ENCODE results near the gene LPO. TPM values are rescaled to one million over a fixed set of nuclear protein-coding genes. Genes with fewer than 3 reads are reported as not detected.

LPO gene
- total RNA-seq, 1 donor from 2014 or later: 0.44 TPM

DNA sequence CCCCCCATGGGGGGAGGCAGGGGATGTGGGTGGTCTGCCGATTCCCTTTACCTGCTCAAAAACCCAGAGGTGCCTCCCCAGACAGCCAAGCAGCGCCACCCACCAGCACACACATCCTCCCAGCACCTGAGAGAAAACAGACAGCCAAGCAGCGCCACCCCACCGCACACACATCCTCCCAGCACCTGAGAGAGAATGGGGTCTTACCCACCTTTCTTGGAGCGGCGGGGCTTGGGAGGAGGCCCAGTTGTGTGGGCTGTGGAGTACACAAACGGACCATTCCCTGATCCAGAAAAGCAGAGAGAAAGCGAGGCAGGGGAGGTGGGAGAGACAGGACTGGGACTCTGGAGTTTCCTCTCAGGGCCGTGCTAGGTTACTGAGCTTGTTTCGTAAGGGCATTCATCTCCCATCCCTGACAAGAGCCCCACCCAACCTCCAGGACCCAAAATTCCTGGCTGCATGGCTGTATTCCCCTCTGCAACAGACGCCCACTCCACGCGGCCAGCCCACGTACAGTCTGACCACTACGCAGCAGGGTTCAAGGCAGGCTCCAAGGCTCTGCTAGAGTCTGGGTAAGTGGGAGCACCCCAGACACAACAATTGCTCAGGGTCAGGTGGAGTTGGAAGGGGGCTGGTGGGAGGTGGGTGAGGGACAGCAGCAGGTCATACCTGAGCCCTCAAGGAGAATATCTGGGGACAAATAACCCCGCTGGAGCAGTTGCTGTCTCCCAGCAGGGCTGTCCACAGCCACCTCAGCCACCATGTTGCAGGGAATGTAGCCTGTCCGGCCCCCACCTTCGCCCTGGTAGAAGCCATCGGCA is 68.0 kb downstream of the LPO start:
- ATAC-seq: no peak

DNA sequence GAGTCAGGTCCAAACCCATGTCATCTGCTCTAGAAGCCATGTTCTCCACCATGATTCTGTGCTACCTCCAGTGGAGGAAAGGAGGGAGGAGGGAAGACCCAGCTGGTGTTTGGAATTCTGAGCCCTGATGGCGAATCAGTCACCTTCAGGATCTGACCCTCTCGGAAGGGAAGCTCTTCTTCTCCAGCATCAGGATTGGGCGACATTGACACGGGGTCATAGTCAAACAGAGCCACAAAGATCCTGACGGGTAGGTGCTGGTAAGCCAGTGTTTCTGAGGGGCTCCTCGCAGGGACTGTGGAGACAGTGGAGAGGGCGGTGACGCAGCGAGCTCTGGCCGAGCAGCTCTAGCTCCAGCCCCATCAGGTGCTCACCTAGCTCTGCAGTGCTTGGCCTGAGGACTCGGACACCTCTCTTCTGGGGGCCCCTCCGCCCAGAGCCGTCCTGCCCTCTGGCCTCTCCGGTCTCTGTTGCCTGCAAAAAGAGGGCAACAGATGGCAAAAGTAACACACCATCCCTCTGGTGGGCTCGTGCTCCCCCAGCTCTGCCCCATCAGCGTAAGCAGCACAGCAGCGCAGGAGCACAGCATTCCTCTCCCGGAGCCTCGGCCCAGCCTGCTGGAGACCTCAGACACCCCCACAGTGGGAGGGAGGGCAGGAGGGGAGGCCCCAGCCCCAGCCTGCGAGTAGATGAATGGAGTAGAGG is 69.2 kb downstream of the LPO start:
- no peak for ATAC-seq

GRCh38 chr17:58308173-58308984 is 70.0 kb downstream of the LPO start:
- no peak for ATAC-seq

GRCh38 chr17:58308985-58309917 is 70.9 kb downstream of the LPO start:
- no peak for ATAC-seq

DNA sequence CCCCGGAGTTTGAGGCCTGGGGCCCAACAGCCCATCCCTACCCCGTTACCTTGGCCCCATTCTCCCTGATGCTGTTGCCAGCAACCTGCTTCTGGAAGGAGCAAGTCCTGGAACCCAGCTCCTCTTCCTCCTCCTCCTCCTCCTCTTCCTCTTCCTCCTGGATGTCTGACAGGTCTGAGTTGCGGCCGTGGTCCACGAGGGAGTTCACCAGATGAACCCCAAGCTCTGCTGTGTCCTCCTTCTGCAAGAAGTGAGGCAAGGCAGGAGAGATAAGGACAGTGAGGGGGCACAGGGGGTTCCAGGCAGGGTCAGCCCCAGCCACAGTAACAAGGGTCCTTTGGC is 71.5 kb downstream of the LPO start:
- ATAC-seq: no peak

- ATAC-seq: no peak
These were observed 72.4 kb downstream of the LPO start for GRCh38 chr17:58310511-58311428.

DNA sequence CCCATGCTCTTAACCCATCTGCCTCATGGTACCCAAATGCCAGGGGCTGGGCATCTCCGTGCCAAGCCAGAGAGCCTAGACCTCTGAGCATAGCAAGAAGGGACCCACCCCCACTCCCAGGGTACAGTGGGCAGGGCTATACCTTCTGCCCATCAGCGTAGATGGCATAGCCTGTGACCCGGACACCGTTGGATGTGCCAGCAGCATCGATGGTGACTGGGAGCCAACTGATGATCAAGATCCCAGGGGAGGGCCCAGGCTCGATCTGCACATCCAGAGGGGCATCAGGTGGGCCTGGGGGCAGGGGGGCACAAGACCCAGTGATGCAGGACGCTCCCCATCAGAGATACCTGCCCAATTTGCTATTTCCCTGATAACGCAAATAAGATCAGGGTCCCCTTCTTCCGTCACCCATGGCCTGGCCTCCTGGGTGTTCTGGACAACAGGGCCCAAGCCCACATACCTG is 73.1 kb downstream of the LPO start:
- no peak for ATAC-seq

DNA sequence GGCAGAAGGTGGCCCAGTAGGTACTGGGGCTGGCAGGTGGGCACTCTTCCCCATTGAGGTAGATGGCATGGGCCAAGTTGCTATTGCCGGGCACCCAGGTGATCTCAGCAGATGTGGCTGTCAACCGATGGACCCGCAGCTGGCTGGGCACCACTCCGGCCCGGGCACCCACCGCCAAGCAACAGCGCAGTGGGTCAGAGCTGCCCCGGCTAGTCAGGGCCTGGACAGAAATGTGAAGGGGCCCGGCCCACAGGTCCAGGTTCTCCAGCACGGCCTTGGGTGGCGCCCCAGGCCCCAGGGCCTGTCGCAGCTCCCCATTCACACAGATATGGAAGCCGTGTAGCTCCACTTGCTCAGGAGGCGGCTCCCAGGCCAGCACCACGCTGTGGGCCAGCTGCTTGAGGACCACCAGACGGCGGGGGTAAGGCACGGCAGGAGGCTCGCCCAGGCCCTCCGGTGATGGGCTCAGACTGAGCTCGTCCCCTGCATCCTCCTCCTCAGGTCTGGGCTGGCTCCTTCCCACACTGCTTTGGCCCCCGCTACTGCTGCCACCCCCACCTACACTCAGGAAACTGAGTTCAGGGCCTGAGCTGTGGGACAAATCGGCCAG is 73.7 kb downstream of the LPO start:
- ATAC-seq: peak; percentile 5

GRCh38 chr17:58312829-58313228 is 74.4 kb downstream of the LPO start:
- ATAC-seq: no peak

- ATAC-seq: no peak
These were observed 75.7 kb downstream of the LPO start for GRCh38 chr17:58313815-58314705.

DNA sequence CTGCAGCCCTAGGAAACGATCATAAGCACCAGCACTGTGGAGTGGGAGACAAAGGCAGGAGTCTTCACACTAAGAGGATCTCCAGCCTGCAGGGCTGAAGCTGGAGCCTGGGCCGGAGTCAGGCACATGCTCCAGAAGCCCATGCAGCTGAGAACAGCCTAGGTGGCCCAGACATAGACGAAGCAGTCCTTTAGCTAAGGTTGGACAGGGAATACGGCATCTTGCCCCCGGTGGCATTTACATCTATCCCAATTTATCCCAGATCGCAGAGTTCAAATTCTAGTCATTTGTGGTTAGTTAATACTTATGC is 76.3 kb downstream of the LPO start:
- no peak for ATAC-seq

DNA sequence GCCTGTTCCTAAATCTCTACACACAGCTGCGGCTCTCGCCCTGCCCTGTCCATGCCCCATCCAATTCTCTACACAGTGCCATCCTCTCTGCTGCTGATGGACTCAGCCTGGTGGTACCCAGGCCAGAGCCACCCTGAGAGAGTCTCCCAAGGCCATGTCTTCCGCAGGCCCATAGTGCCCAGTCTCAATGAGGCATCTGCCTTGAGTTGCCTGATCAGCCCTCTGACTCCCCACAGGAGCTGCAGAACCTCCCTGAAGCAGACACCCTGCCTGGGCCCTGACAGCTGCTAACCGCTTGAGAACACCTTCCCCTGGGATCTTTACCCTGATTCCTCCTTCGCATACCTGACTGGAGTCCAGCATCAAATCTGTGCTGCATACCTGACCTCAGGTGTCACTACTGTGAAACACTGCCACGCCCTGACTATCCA is 76.9 kb downstream of the LPO start:
- ATAC-seq: no peak

- ATAC-seq: no peak
These were observed 77.4 kb downstream of the LPO start for GRCh38 chr17:58315750-58316149.

- ATAC-seq: no peak
These were observed 78.0 kb downstream of the LPO start for GRCh38 chr17:58316260-58316960.

- peak; percentile 81 for ATAC-seq
These were observed 79.2 kb downstream of the LPO start for GRCh38 chr17:58317421-58318064.

DNA sequence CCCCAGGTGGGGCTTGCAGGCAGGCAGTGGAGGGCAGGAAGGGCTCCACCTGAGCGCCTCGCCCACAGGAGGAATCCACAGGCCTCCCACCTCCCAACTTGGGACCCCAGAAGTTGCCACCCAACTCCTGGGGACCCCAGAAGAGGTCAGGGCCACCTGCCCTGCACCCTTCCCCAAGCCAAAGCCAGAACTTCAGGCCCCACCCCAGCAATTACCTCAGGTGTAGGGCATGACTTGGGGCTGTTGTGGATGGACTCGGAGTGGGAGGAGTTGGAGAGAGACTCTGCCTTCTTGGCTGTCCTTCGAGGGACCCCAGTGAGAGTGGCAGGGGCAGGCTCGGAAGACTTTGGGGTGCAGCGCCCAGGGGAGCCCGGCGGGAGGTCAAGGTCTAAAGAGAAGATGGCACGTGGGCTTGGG is 79.7 kb downstream of the LPO start:
- ATAC-seq: peak; percentile 3
